Loucy (cell line): ENCODE results near the gene IGSF23.
"Not testable (repeated sequence)": the region's sequence is repeated elsewhere in the genome, so short reads cannot be mapped to it uniquely, and the experiment has no call there.

Experiments used
- H2AFZ ChIP-seq: fragments of 200-600 bp; sonication (generic); 2 replicates; pipeline ENCODE4 v1.6.0; 2016; ENCODE audit warnings: antibody characterized with exemption, mild to moderate bottlenecking, low read length, moderate library complexity
- H3F3A ChIP-seq: fragments of 200-600 bp; 2 replicates; pipeline ENCODE4 v1.6.0; 2016; ENCODE audit warnings: antibody characterized with exemption, low read depth, mild to moderate bottlenecking
- H3K27me3 ChIP-seq: fragments of 200-600 bp; sonication (generic); 2 replicates; pipeline ENCODE4 v1.6.1; 2014; ENCODE audit warnings: low read length, mild to moderate bottlenecking; ENCODE audit not compliant: insufficient read depth, poor library complexity, severe bottlenecking
- H3K36me3 ChIP-seq: fragments of 200-600 bp; sonication (generic); 2 replicates; pipeline ENCODE4 v1.6.1; 2016; ENCODE audit warnings: low read length; ENCODE audit not compliant: insufficient read depth
- H3K4me1 ChIP-seq: fragments of 200-600 bp; sonication (generic); 2 replicates; pipeline ENCODE4 v1.5.1; 2014; ENCODE audit warnings: low read length, mild to moderate bottlenecking; ENCODE audit not compliant: insufficient read depth, poor library complexity, severe bottlenecking
- H3K4me2 ChIP-seq: fragments of 200-600 bp; sonication (generic); 2 replicates; pipeline ENCODE4 v1.6.0; 2014; ENCODE audit warnings: antibody characterized with exemption, low read length, low read depth, mild to moderate bottlenecking; ENCODE audit not compliant: poor library complexity, severe bottlenecking
- H3K4me3 ChIP-seq: fragments of 200-600 bp; sonication (generic); 2 replicates; pipeline ENCODE4 v1.5.1; 2014; ENCODE audit warnings: low read length, mild to moderate bottlenecking, mixed read lengths; ENCODE audit not compliant: poor library complexity, severe bottlenecking
- H3K79me2 ChIP-seq: fragments of 200-600 bp; sonication (generic); 2 replicates; pipeline ENCODE4 v1.6.1; 2014; ENCODE audit warnings: low read length; ENCODE audit not compliant: insufficient read depth
- H3K9ac ChIP-seq: fragments of 200-600 bp; sonication (generic); 2 replicates; pipeline ENCODE4 v1.6.0; 2014; ENCODE audit warnings: mild to moderate bottlenecking, low read depth, low read length, moderate library complexity; ENCODE audit not compliant: poor library complexity, severe bottlenecking
- H3K9me2 ChIP-seq: fragments of 200-600 bp; sonication (generic); replicated peaks from 2 replicates; pipeline ENCODE4 v1.6.1; 2016; ENCODE audit warnings: low read depth, low read length, mixed read lengths
- H3K9me3 ChIP-seq: fragments of 200-600 bp; sonication (generic); 2 replicates; pipeline ENCODE4 v1.6.1; 2014; ENCODE audit warnings: mild to moderate bottlenecking, antibody characterized with exemption, low read length, low read depth; ENCODE audit not compliant: insufficient read depth
- H4K20me1 ChIP-seq: fragments of 200-600 bp; sonication (generic); 2 replicates; pipeline ENCODE4 v1.6.0; 2014; ENCODE audit warnings: antibody characterized with exemption, low read length, mild to moderate bottlenecking; ENCODE audit not compliant: insufficient read depth, poor library complexity, severe bottlenecking
- EZH2phosphoT487 ChIP-seq: fragments of 200-600 bp; IDR thresholded peaks from 2 replicates; pipeline ENCODE4 v1.6.1; 2018; ENCODE audit warnings: antibody characterized with exemption, mild to moderate bottlenecking, moderate library complexity, borderline replicate concordance
- TF ChIP-seq, protein P1 (sequence below): fragments of 200-600 bp; sonication (generic); conservative IDR thresholded peaks from 2 replicates; pipeline ENCODE4 v1.5.1; 2014; ENCODE audit warnings: mild to moderate bottlenecking, antibody characterized with exemption, low read length

The IGSF23 gene

DNA sequence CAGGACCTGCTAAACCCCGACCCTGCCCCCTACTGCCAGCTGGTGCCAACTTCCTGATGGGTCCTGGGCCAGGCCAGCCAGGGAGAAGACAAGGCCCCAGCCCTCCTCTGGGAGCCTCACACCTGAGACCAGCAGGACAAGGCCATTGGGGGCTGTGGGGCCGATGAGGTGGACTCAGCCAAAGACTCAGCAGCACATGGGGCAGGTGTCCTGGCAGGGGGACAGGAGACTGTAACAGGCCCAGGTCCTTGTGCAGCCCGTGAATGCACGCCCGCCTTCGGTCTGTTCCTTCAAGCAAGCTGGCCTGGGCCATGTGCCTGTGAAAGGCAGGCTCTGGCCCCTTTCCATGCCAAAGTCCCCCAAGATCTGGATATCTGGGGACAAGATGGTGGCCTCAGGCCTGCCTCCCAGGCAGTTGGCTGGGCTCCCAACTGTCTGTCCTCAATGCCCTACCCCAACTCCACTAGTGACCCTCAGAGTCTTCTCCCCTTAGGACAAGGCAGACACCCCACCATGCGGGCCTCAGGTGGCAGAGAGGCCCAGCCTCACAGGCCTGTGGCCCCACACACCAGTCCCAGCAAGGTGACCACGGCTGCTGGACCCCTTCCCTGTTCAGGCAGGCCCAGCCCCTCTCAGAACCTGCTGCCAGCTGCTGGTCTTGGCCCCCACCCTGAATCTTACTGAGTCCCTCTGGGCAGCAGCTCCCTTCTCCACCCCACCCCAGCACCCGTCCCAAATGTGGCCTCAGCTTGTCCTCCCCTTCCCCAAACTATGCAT, 70.3 kb downstream of the IGSF23 start:
- Histone ChIP-seq H3K4me2 (no peak overlapping the region), H3K4me3 (no peak overlapping the region), H3K36me3 (no peaks in the 10 kb centered on the region), H3K79me2 (no peaks in the 10 kb centered on the region), H3K4me1 (no peaks in the 10 kb centered on the region), H3K27me3 (no peaks in the 10 kb centered on the region), H3F3A (no peaks in the 10 kb centered on the region), H4K20me1 (no peaks in the 10 kb centered on the region), H3K9ac (no peak overlapping the region), H3K9me3 (no peaks in the 10 kb centered on the region), H3K9me2 (no peaks in the 10 kb centered on the region), H2AFZ (peak overlapping the region; percentile 36)
- TF ChIP-seq, protein P1, sequence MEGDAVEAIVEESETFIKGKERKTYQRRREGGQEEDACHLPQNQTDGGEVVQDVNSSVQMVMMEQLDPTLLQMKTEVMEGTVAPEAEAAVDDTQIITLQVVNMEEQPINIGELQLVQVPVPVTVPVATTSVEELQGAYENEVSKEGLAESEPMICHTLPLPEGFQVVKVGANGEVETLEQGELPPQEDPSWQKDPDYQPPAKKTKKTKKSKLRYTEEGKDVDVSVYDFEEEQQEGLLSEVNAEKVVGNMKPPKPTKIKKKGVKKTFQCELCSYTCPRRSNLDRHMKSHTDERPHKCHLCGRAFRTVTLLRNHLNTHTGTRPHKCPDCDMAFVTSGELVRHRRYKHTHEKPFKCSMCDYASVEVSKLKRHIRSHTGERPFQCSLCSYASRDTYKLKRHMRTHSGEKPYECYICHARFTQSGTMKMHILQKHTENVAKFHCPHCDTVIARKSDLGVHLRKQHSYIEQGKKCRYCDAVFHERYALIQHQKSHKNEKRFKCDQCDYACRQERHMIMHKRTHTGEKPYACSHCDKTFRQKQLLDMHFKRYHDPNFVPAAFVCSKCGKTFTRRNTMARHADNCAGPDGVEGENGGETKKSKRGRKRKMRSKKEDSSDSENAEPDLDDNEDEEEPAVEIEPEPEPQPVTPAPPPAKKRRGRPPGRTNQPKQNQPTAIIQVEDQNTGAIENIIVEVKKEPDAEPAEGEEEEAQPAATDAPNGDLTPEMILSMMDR, result no peak; the same call in 1 of the 2 replicates
- TF ChIP-seq EZH2phosphoT487, result no peak

DNA sequence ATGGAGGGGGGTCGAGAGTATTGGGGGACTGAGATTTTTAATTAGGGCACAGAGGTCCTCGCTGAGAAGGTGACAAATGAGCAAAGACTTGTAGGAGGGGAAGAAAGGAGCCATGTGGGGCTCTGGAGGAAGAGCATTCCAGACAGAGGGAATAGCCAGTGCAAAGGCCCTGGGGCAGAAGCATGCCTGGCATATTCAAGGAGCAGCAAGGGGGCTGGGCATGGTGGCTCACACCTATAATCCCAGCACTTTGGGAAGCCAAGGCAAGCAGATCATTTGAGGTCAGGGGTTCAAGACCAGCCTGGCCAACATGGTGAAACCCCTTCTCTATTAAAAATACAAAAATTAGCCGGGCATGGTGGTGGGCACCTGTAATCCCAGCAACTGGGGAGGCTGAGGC, 71.0 kb downstream of the IGSF23 start:
- not testable (repeated sequence) for H3K36me3 ChIP-seq, H3K9me3 ChIP-seq, H3K4me3 ChIP-seq, H3K79me2 ChIP-seq, H4K20me1 ChIP-seq, H3K27me3 ChIP-seq, H3K9me2 ChIP-seq, H3K9ac ChIP-seq, H2AFZ ChIP-seq, H3F3A ChIP-seq, H3K4me2 ChIP-seq, H3K4me1 ChIP-seq

DNA sequence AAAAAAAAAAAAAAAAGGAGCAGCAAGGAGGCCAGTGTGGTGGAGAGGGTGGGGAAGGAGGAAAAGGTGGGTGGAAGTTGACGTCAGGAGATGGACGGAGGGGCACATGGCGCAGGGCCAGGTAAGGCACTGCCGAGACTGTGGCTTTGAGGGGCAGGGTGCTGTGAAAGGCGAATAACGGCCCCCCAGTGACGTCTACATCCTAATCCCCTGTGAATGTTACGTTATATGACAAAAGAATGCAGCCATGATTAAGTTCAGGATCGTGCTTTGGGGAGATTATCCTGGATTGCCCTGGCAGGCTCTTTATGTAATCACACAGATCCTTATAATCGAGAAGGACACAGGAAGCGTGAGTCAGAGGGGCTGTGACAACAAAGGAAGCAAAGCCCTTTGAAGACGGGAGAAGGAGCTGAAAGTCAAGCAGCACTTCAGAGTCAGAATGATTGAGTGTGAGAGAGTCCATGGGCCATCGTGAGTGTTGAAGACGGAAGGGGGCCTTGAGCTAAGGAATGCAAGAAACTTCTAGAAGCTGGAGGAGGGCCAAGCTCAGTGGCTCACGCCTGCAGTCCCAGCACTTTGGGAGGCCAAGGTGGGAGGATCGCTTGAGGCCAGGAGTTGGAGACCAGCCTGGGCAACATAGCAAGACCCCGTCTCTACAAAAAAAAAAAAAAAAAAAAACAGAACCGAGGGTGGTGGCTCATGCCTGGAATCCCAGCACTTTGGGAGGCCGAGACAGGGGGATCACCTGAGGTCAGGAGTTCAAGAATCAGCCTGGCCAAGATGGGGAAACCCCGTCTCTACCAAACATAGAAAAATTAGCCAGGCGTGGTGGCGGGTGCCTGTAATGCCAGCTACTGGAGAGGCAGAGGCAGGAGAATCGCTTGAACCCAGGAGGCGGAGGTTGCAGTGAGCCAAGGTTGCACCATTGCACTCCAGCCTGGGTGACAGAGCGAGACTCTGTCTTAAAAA, 71.8 kb downstream of the IGSF23 start:
- H3K79me2 ChIP-seq, result no peaks in the 10 kb centered on the region
- no peak overlapping the region for H3K4me2 ChIP-seq
- no peaks in the 10 kb centered on the region for H3K27me3 ChIP-seq
- no peaks in the 10 kb centered on the region for H3K9me2 ChIP-seq
- H4K20me1 ChIP-seq, result no peaks in the 10 kb centered on the region
- H3F3A ChIP-seq, result no peaks in the 10 kb centered on the region
- no peaks in the 10 kb centered on the region for H3K9me3 ChIP-seq
- no peaks in the 10 kb centered on the region for H3K36me3 ChIP-seq
- H2AFZ ChIP-seq, result peak overlapping the region; percentile 59; the same call in 1 of the 2 replicates
- no peak overlapping the region for H3K4me3 ChIP-seq
- H3K9ac ChIP-seq, result no peak overlapping the region
- TF ChIP-seq, protein P1, result no peak
- H3K4me1 ChIP-seq, result no peaks in the 10 kb centered on the region
